ENCODE measurements around the gene ZNF723. TPM values are rescaled to one million over a fixed set of nuclear protein-coding genes. Genes with fewer than 3 reads are reported as not detected.
"Not testable (repeated sequence)": the region's sequence is repeated elsewhere in the genome, so short reads cannot be mapped to it uniquely, and the experiment has no call there.

Gene ZNF723
- total RNA-seq, 4 donors from 2014 or later: not detected

DNA sequence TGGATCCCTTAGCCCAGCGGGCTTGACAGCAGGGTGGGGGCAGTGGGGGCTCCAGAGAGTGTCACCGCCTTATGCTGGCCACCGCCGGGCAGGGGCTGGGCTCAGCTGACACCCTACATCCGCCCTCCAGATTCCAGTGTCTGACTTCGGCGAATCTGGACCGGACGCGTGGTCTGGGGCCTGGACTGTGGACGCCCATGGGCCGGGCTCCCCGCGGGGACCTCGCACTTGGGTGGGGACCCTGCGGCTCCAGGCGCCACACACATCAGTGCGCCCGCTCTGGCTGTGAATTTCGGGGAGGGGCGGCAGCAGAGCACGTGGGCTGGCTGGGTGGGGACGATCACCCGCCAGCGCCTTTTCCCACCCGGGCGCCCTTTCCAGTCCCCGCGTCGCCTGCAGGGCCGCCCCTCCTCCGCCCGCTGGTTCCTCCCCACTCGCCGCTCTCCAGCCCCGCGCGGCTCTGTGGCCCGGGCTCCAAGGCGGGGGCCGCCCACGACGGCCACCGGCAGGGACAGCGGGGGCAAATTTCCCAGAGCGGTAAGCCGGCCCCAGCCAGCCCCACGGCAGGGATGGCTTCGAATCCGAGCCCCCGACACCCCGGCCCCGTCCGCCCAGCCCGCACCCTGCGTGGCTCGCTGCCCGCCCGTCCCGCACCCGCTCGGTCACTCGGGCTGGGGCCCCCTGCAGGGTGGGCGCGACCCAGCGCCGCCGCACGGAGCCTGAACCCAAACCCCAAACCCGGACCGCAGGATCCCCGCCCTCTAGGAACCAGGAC lies 24.8 kb upstream of the ZNF723 start:
- peaks cover 0 to 12% of the 10 kb centered on the region in 2 donors for H3K27me3 ChIP-seq
- H3K27ac ChIP-seq: no peak overlapping the region
- no peaks in the 10 kb centered on the region for H3K9me3 ChIP-seq
- TF ChIP-seq, protein P1, sequence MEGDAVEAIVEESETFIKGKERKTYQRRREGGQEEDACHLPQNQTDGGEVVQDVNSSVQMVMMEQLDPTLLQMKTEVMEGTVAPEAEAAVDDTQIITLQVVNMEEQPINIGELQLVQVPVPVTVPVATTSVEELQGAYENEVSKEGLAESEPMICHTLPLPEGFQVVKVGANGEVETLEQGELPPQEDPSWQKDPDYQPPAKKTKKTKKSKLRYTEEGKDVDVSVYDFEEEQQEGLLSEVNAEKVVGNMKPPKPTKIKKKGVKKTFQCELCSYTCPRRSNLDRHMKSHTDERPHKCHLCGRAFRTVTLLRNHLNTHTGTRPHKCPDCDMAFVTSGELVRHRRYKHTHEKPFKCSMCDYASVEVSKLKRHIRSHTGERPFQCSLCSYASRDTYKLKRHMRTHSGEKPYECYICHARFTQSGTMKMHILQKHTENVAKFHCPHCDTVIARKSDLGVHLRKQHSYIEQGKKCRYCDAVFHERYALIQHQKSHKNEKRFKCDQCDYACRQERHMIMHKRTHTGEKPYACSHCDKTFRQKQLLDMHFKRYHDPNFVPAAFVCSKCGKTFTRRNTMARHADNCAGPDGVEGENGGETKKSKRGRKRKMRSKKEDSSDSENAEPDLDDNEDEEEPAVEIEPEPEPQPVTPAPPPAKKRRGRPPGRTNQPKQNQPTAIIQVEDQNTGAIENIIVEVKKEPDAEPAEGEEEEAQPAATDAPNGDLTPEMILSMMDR (IDR thresholded peaks at IDR 0.05): no peak
- no peak for TF ChIP-seq POLR2A (IDR thresholded peaks at IDR 0.05)
- no peak overlapping the region for H3K4me3 ChIP-seq
- no peaks in the 10 kb centered on the region for H3K4me1 ChIP-seq
- intact Hi-C loops (cut with DNase I; ENCODE audit: low total_unique reads): no loop called here
- H3K36me3 ChIP-seq: no peaks in the 10 kb centered on the region
- DNase-seq: no peak

DNA sequence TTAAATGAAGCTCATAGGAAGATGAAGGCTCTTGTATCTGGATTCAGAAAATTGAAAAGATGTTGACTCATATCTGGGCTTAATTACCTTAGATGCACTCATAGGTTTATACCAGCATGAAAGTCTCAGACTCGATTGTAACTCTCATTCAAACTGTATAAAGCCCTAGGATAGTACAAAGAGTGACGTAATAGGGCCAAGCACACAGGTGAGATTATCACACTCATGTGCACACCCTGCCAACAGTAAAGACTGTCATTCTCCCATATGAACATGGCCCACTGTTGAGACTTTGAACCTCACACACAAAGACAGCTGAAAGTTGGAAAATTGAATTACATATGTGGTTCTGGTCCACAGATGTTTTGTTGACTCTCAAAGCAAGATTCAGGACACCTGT lies 18.0 kb upstream of the ZNF723 start:
- Histone ChIP-seq H3K4me3 (no peak overlapping the region), H3K36me3 (no peaks in the 10 kb centered on the region), H3K27ac (no peak overlapping the region), H3K9me3 (no peaks in the 10 kb centered on the region), H3K4me1 (no peaks in the 10 kb centered on the region), H3K27me3 (no peaks in the 10 kb centered on the region)
- intact Hi-C loops (cut with DNase I; ENCODE audit: low total_unique reads): no loop called here
- DNase-seq: no peak
- TF ChIP-seq POLR2A (IDR thresholded peaks at IDR 0.05): no peak
- TF ChIP-seq, protein P1 (IDR thresholded peaks at IDR 0.05): no peak

DNA sequence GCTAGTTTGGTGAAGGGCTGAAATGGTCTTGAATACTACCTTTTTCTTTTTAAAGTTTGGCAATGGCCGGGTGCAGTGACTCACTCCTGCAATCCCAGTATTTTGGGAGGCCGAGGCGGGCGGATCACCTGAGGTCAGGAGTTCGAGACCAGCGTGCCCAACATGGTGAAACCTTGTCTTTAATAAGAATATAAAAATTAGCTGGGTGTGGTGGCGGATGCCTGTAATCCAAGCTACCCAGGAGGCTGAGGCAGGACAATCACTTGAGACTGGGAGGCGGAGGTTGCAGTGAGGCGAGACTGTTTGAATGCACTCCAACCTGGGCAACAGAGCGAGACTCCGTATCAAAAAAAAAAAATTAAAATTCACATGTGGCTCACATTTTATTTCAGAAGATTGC lies 880 bp upstream of the ZNF723 start:
- H3K27ac ChIP-seq: no peak overlapping the region
- intact Hi-C loops (cut with DNase I; ENCODE audit: low total_unique reads): no loop called here
- H3K4me3 ChIP-seq: no peak overlapping the region
- H3K27me3 ChIP-seq: no peaks in the 10 kb centered on the region
- no peak for TF ChIP-seq POLR2A (IDR thresholded peaks at IDR 0.05)
- TF ChIP-seq, protein P1 (IDR thresholded peaks at IDR 0.05): no peak
- DNase-seq: no peak
- no peaks in the 10 kb centered on the region for H3K4me1 ChIP-seq
- no peaks in the 10 kb centered on the region for H3K9me3 ChIP-seq
- no peaks in the 10 kb centered on the region for H3K36me3 ChIP-seq

DNA sequence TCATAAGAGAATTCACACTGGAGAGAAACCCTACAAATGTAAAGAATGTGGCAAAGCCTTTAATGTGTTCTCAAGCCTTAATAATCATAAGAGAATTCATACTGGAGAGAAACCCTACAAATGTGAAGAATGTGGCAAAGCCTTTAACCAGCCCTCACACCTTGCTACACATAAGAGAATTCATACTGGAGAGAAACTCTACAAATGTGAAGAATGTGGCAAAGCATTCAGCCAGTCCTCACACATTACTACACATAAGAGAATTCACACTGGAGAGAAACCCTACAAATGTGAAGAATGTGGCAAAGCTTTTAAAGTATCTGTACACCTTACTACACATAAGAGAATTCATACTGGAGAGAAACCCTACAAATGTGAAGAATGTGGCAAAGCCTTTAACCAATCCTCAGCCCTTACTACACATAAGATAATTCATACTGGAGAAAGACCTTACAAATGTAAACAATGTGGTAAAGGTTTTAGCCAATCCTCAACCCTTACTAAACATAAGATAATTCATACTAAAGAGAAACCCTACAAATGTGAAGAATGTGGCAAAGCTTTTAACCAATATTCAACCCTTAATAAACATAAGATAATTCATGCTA lies 25.7 kb downstream of the ZNF723 start:
- H3K27ac ChIP-seq; H3K36me3 ChIP-seq; intact Hi-C loops (cut with DNase I; ENCODE audit: low total_unique reads); H3K4me3 ChIP-seq; H3K4me1 ChIP-seq; DNase-seq; H3K27me3 ChIP-seq: not testable (repeated sequence)
- peaks cover 0 to 20% of the 10 kb centered on the region in 2 donors for H3K9me3 ChIP-seq

DNA sequence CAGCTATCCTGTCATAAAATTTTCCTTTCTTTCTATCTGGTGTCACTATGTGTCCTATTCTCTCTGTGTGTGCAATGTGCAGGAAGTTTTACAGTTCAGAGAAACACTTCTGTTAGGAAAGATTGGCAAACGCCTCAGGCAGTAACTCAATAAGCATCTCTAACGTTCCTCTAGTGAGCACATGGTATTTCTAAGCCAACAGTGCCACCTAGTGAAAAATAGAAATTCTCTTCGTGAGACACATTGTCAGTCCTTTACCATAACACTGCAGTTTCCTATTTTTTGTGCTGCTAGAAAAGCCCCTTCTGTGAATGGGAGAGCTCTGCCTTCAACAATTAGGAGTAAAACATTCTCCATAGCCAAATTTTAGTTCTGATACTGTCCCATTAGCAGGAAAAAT lies 50.7 kb downstream of the ZNF723 start:
- Histone ChIP-seq H3K4me1 (no peaks in the 10 kb centered on the region), H3K27me3 (no peaks in the 10 kb centered on the region), H3K27ac (no peak overlapping the region), H3K4me3 (no peak overlapping the region), H3K36me3 (no peaks in the 10 kb centered on the region), H3K9me3 (no peaks in the 10 kb centered on the region)
- TF ChIP-seq, protein P1 (IDR thresholded peaks at IDR 0.05): peak; percentile 16 to 57 (median 42)
- TF ChIP-seq POLR2A (IDR thresholded peaks at IDR 0.05): no peak
- intact Hi-C loops (cut with DNase I; ENCODE audit: low total_unique reads): no loop called here
- DNase-seq: no peak

Measured in uterus (tissue), 4 donors.